H9 (cell line): ENCODE data around the gene MAN1A2. TPM values are rescaled to one million over a fixed set of nuclear protein-coding genes. Genes with fewer than 3 reads are reported as not detected.

Experiments
- DNase-seq: peaks from one replicate; pipeline ENCODE4 v3.0.0-alpha.2; 2017
- H2AFZ ChIP-seq: one replicate; pipeline ENCODE4 v1.6.1; 2013; ENCODE audit warnings: mild to moderate bottlenecking, low read length, control low read depth, moderate library complexity
- H2AK5ac ChIP-seq: 2 replicates; pipeline ENCODE4 v1.6.1; 2013; ENCODE audit warnings: low read length, control low read depth, mixed read lengths; ENCODE audit not compliant: insufficient read length
- H2BK120ac ChIP-seq: one replicate; pipeline ENCODE4 v1.6.1; 2013; ENCODE audit warnings: low read depth, mild to moderate bottlenecking, low read length, control low read depth, inconsistent platforms; ENCODE audit not compliant: poor library complexity, severe bottlenecking
- H2BK12ac ChIP-seq: 2 replicates; pipeline ENCODE4 v1.6.1; 2013; ENCODE audit warnings: low read length, control low read depth, mixed read lengths, low read depth; ENCODE audit not compliant: insufficient read length
- H2BK15ac ChIP-seq: 2 replicates; pipeline ENCODE4 v1.6.1; 2013; ENCODE audit warnings: low read depth, low read length, control low read depth
- H2BK20ac ChIP-seq: one replicate; pipeline ENCODE4 v1.6.1; 2013; ENCODE audit warnings: low read depth, mild to moderate bottlenecking, low read length, control low read depth, inconsistent platforms; ENCODE audit not compliant: poor library complexity, severe bottlenecking
- H2BK5ac ChIP-seq: 2 replicates; pipeline ENCODE4 v1.6.1; 2013; ENCODE audit warnings: low read length, control low read depth, mixed read lengths; ENCODE audit not compliant: insufficient read length
- H3K14ac ChIP-seq: 2 replicates; pipeline ENCODE4 v1.6.1; 2013; ENCODE audit warnings: low read length, control low read depth; ENCODE audit not compliant: insufficient read depth
- H3K18ac ChIP-seq: 2 replicates; pipeline ENCODE4 v1.6.1; 2013; ENCODE audit warnings: low read depth, mild to moderate bottlenecking, mixed read lengths, low read length, control low read depth; ENCODE audit not compliant: insufficient read length
- H3K23ac ChIP-seq: 2 replicates; pipeline ENCODE4 v1.6.1; 2013; ENCODE audit warnings: low read length, control low read depth, mixed read lengths, low read depth; ENCODE audit not compliant: insufficient read length
- H3K23me2 ChIP-seq: 2 replicates; pipeline ENCODE4 v1.6.1; 2013; ENCODE audit warnings: low read depth, mild to moderate bottlenecking, mixed read lengths, low read length, control low read depth; ENCODE audit not compliant: insufficient read length, poor library complexity, severe bottlenecking
- H3K27ac ChIP-seq: 2 replicates; pipeline ENCODE4 v1.5.1; 2013; ENCODE audit warnings: low read length, control low read depth, mixed read lengths, low read depth; ENCODE audit not compliant: insufficient read length
- H3K27me3 ChIP-seq: 2 replicates; pipeline ENCODE4 v1.6.1; 2013; ENCODE audit warnings: low read length, control low read depth, inconsistent platforms; ENCODE audit not compliant: insufficient read depth
- H3K4ac ChIP-seq: 2 replicates; pipeline ENCODE4 v1.6.1; 2013; ENCODE audit warnings: low read depth, mild to moderate bottlenecking, control low read depth, inconsistent platforms, low read length, moderate library complexity
- H3K4me1 ChIP-seq: 2 replicates; pipeline ENCODE4 v1.6.1; 2013; ENCODE audit warnings: low read length, control low read depth, inconsistent platforms; ENCODE audit not compliant: insufficient read depth
- H3K4me2 ChIP-seq: 2 replicates; pipeline ENCODE4 v1.6.1; 2013; ENCODE audit warnings: low read length, control low read depth, mixed read lengths; ENCODE audit not compliant: insufficient read length, insufficient read depth
- H3K56ac ChIP-seq: 2 replicates; pipeline ENCODE4 v1.6.1; 2013; ENCODE audit warnings: low read depth, mild to moderate bottlenecking, mixed read lengths, low read length, control low read depth; ENCODE audit not compliant: insufficient read length
- H3K79me1 ChIP-seq: 2 replicates; pipeline ENCODE4 v1.6.1; 2013; ENCODE audit warnings: low read depth, mild to moderate bottlenecking, moderate library complexity, low read length, control low read depth, inconsistent platforms; ENCODE audit not compliant: insufficient read depth, poor library complexity, severe bottlenecking
- H3K79me2 ChIP-seq: 2 replicates; pipeline ENCODE4 v1.6.1; 2013; ENCODE audit warnings: low read length, control low read depth, inconsistent platforms; ENCODE audit not compliant: insufficient read depth
- H3K9ac ChIP-seq: 2 replicates; pipeline ENCODE4 v1.6.1; 2013; ENCODE audit warnings: low read length, control low read depth, mixed read lengths; ENCODE audit not compliant: insufficient read length; ENCODE audit errors: extremely low read depth
- H3K9me3 ChIP-seq: one replicate; pipeline ENCODE4 v1.6.1; 2013; ENCODE audit warnings: low read depth, low read length, inconsistent platforms; ENCODE audit not compliant: control insufficient read depth
- H3T11ph ChIP-seq: one replicate; pipeline ENCODE4 v1.6.1; 2013; ENCODE audit warnings: mild to moderate bottlenecking, low read length, control low read depth, inconsistent platforms
- H4K20me1 ChIP-seq: one replicate; pipeline ENCODE4 v1.6.1; 2013; ENCODE audit not compliant: control insufficient read depth, insufficient read length, insufficient read depth
- H4K5ac ChIP-seq: 2 replicates; pipeline ENCODE4 v1.6.1; 2013; ENCODE audit warnings: low read depth, mild to moderate bottlenecking, mixed read lengths, low read length, control low read depth; ENCODE audit not compliant: insufficient read length
- H4K8ac ChIP-seq: replicated peaks from 2 replicates; pipeline ENCODE4 v1.6.1; 2013; ENCODE audit warnings: low read length, control low read depth, mixed read lengths, low read depth; ENCODE audit not compliant: insufficient read length
- H4K91ac ChIP-seq: 2 replicates; pipeline ENCODE4 v1.6.1; 2013; ENCODE audit warnings: low read depth, mild to moderate bottlenecking, moderate library complexity, mixed read lengths, low read length, control low read depth; ENCODE audit not compliant: insufficient read length
- H3K27ac Mint-ChIP-seq, 3 experiments: 2 replicates in 2 of 3; 3 replicates in 1 of 3; pipeline ENCODE4 v1.8.0; 2020 to 2021; ENCODE audit warnings: mixed read lengths in 3 of 3, mild to moderate bottlenecking in 1 of 3, moderate library complexity in 1 of 3
- H3K27me3 Mint-ChIP-seq: 2 replicates; pipeline ENCODE4 v1.8.0; 2021; ENCODE audit warnings: low read depth, mild to moderate bottlenecking, moderate library complexity, mixed read lengths
- H3K36me3 Mint-ChIP-seq, 3 experiments: 2 replicates in 2 of 3; 3 replicates in 1 of 3; pipeline ENCODE4 v1.8.0; 2020 to 2021; ENCODE audit warnings: low read depth in 3 of 3, mixed read lengths in 3 of 3; ENCODE audit not compliant: insufficient read depth in 1 of 3
- H3K4me1 Mint-ChIP-seq, 2 experiments: 2 replicates each; pipeline ENCODE4 v1.8.0; 2020; ENCODE audit warnings: mixed read lengths in 2 of 2
- H3K4me3 Mint-ChIP-seq, 2 experiments: 2 replicates in 1 of 2; 3 replicates in 1 of 2; pipeline ENCODE4 v1.8.0; 2020 to 2021; ENCODE audit warnings: mild to moderate bottlenecking in 2 of 2, mixed read lengths in 2 of 2, moderate library complexity in 1 of 2
- H3K9me3 Mint-ChIP-seq, 2 experiments: 2 replicates in 1 of 2; 3 replicates in 1 of 2; pipeline ENCODE4 v1.8.0; 2020; ENCODE audit warnings: mild to moderate bottlenecking in 2 of 2, mixed read lengths in 2 of 2, moderate library complexity in 1 of 2
- CTCF ChIP-seq: fragments of 200-600 bp; sonication (generic); conservative IDR thresholded peaks from 3 replicates; pipeline ENCODE4 v1.8.0; 2021; ENCODE audit warnings: antibody characterized with exemption, mild to moderate bottlenecking
- WGBS: extraction: QIAGEN DNeasy Blood & Tissue Kit; methylation state at CpG from one replicate; pipeline ENCODE4 v1.1.7; 2013; ENCODE audit warnings: missing lambda C conversion rate, low lambda C conversion rate, mixed read lengths; ENCODE audit not compliant: insufficient read length; ENCODE audit errors: extremely low coverage; 5-methylcytosine and 5-hydroxymethylcytosine counted together
- total RNA-seq: library from RNA; stranded (reverse); gene quantifications from 2 replicates; pipeline ENCODE4 v1.2.1, GENCODE V29; 2021

Gene MAN1A2
- total RNA-seq, 1 experiment from 2014 or later: 24.0 TPM

- peaks cover 3 to 6% of the 10 kb centered on the region in 2 experiments; a peak in 1 of 4 replicates for H3K4me1 Mint-ChIP-seq
- H3K4me2 ChIP-seq: no peak overlapping the region
- H4K20me1 ChIP-seq: no peaks in the 10 kb centered on the region
- no peak overlapping the region for H3T11ph ChIP-seq
- DNase-seq: no peak
- H3K14ac ChIP-seq: no peak overlapping the region
- H3K4me3 Mint-ChIP-seq: no peak overlapping the region
- no peak overlapping the region for H3K9ac ChIP-seq
- no peak overlapping the region for H3K27ac Mint-ChIP-seq
- no peak overlapping the region for H2AK5ac ChIP-seq
- H4K91ac ChIP-seq: no peak overlapping the region
- H2BK12ac ChIP-seq: no peak overlapping the region
- H3K56ac ChIP-seq: no peak overlapping the region
- no peak overlapping the region for H2AFZ ChIP-seq
- H2BK5ac ChIP-seq: no peak overlapping the region
- no peaks in the 10 kb centered on the region for H3K27me3 Mint-ChIP-seq
- no peak overlapping the region for H2BK15ac ChIP-seq
- no peaks in the 10 kb centered on the region for H3K27me3 ChIP-seq
- H4K5ac ChIP-seq: no peak overlapping the region
- no peaks in the 10 kb centered on the region for H3K9me3 ChIP-seq
- no peak overlapping the region for H3K23ac ChIP-seq
- H3K9me3 Mint-ChIP-seq: peaks cover 19 to 20% of the 10 kb centered on the region in 2 experiments
- H3K18ac ChIP-seq: no peak overlapping the region
- H3K79me2 ChIP-seq: no peaks in the 10 kb centered on the region
- H3K79me1 ChIP-seq: no peaks in the 10 kb centered on the region
- no peaks in the 10 kb centered on the region for H3K23me2 ChIP-seq
- no peak overlapping the region for H3K27ac ChIP-seq
- H3K4ac ChIP-seq: no peak overlapping the region
- WGBS: no CpG with 5 or more reads among the region's 3 CpGs
- H3K36me3 Mint-ChIP-seq: peaks cover 0 to 12% (median 11%) of the 10 kb centered on the region in 3 experiments
- no peak for TF ChIP-seq CTCF
- no peak overlapping the region for H2BK120ac ChIP-seq
- H2BK20ac ChIP-seq: no peak overlapping the region
- no peak overlapping the region for H4K8ac ChIP-seq
- H3K4me1 ChIP-seq: no peaks in the 10 kb centered on the region
These were observed 192.7 kb downstream of the MAN1A2 start for GRCh38 chr1:117559985-117560384.
